Stimulated activated CD4-positive, alpha-beta T cell treated with anti-CD3 and anti-CD28 coated beads, Interleukin-2, amount 100 ng/mL, for 4 hours (primary cell): ENCODE measurements around the gene VWA5B1.

Experiments
- DNase-seq: peaks from one replicate; pipeline ENCODE4 v3.0.0-alpha.2; 2020; ENCODE audit warnings: low read depth

VWA5B1 gene

GRCh38 chr1:20386323-20387081 is 95.8 kb downstream of the VWA5B1 start:
- no peak for DNase-seq

DNA sequence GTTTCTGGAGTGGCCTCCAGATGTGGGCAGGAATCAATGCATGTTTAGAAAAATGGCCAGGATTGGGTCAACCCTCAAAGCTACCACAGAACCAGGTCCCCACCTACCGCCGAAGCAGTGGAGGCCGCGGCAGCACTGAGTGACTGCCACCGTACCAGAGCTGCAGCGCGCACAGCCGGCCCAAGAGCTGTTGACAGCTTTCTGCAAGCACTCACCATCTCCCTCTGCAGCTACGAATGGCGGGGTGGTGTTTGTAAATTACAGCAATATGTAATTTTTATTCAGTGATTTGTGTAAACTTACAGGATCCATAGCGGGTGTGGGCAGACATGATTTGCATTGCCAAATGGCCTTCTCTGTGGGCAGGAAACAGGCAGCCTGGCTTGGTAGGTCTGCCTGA is 98.9 kb downstream of the VWA5B1 start:
- DNase-seq = no peak

DNA sequence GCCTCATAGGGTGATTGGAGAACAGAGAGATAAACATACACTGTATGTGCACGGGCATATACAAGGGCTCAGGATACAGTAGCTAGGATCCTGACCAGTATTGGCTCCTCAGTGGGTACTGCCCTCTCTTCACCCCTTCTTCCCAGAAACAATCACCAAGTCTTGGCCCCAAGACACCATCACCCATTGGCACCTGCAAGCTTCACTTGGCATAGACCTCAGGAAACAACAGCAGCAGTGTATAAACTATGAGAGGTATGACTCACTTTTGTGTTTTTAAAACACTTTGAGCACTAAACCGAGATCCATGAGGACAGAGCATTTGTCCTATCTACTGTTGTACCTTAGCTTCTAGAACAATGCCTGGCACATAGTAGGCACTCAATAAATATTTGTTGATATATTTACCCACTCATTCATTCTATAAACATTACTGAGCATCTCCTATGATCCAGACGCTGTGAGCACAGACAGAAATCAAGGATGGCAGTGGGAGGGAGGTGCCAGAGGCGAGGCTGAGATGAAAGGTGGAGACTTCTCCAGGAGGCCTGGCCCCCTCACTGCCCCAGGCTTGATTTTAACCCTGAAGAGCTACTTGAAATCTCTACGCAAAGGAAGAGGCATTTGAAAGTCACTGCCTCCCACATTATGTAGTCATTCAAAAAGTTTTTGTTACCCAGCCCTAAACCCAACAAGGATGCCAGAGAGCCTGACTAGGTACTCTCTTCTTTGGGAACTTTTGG is 100.1 kb downstream of the VWA5B1 start:
- no peak for DNase-seq

DNA sequence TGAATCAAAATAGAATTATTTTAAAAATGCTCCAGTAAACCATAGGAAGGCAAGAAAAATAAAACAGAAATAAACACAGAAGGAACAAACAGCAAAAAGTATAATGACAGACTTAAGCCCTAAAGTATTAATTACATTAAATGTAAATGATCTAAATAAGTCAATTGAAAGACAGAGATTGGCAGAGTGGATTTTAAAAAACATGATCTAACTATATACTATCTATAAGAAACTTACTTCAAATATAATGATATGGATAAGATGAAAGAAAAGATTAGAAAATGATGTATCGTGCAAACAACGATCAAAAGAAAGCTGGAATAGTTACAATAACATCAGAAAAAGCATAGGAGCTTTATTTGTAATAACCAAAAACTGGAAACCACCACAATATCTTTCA is 104.6 kb downstream of the VWA5B1 start:
- no peak for DNase-seq

DNA sequence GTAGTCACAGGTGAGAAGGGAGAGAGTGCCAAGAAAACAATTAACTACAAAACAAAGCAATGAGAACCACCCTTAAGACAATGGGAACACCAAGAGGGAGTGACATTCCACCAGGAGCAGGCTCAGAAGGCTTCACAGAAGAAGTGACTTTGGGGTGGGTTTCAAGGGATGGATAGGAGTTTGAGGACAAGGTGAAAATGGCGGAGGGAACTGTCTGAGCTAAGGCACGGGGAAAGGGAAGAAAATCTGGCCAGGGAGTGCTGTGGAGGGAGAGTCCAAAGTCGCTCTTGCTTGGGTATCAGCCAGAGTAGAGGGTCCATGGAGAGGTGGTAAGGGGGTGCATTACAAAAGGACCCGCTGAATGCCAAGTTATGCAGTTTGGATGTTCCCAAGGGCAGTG is 108.1 kb downstream of the VWA5B1 start:
- no peak for DNase-seq

DNA sequence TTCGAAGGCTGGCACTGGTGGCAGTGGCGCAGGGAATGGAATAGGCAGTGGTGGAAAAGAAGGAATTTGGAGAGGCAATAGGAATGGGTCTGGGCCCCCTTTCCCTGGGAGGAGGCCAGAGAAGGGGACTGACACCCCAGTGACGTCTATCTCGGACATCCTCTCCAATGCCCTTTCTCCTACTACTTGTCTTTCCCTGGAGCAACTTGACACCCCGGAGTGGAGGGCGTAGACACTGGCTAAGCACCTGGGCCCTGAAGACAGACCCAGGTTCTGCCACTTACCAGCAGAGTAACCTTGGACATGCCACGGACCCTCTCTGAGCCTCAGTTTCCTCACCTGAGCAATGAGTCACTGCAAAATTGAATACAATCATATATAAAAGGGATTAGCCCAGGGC is 108.5 kb downstream of the VWA5B1 start:
- no peak for DNase-seq

- DNase-seq = no peak
These were observed 109.0 kb downstream of the VWA5B1 start for GRCh38 chr1:20399606-20400180.

DNA sequence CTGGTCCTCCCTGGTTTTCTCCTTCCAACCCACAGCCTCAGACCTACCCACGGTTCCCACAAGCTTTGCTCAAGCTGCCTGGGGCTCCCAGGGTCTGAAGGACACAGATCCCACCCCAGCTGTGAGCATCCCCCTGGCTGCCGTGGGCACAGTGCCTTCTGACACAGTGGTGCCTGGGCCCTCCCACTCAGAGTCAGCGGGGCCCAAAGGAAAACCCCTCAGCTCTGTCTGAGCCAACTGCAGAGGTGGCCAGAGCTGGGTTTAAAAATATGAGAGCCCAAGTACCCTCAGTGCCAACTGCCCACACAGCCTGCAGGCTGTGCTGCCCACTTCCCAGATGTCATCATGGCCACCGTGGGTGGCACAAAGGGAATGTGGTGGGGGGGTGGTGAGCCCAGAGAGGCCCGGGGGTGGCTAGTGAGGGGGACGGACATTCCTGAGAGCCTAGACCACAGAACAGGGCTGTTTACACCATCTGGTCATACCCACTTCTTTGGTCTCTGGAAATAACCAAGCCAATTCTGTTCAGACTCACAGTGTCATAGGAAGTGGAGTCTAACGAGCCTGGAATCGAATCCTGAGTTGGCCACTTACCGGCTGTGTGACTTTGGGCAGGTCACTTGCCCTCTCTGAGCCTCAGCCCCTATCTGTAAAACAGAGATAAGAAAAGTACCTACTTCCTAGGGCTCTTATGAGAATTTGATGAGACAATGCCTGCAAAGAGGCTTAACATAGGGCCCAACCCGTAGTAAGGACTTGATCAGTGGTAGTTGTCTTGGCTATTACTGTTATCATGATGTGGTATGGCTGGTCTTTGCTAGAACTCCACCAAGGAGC is 109.9 kb downstream of the VWA5B1 start:
- no peak for DNase-seq

GRCh38 chr1:20401405-20402010 is 110.8 kb downstream of the VWA5B1 start:
- no peak for DNase-seq

- no peak for DNase-seq
These were observed 112.1 kb downstream of the VWA5B1 start for GRCh38 chr1:20402585-20403422.

- no peak for DNase-seq
These were observed 112.9 kb downstream of the VWA5B1 start for GRCh38 chr1:20403423-20404145.

DNA sequence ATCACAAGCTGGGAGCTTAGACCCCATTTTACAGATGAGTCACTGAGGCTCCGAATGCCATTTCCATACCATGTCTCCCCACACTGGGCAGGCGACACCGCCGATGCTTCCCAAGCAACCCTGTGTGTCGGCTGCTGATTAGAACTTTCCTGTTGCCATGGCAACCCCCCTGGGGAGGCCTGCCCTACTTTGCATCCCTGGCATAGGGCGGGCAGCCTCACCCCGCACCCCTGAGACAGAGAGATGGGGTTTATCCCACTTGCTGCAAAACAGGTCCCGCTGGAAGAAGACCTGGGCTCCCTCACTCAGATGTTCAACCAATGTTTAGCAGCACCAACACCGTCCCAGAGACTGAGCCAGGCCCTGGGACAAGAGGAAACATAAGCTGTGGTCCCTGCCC is 113.8 kb downstream of the VWA5B1 start:
- DNase-seq = no peak
